HG02884 (cell line): Measurements from ENCODE around the gene ALG9.
"Not testable (repeated sequence)": the region's sequence is repeated elsewhere in the genome, so short reads cannot be mapped to it uniquely, and the experiment has no call there.

ENCODE experiments used
- ATAC-seq: cut with Tn5 transposase; IDR thresholded peaks from one replicate; pipeline ENCODE4 v1.9.1; 2021; ENCODE audit warnings: mild to moderate bottlenecking, moderate library complexity; ENCODE audit not compliant: unreplicated experiment

Gene ALG9

DNA sequence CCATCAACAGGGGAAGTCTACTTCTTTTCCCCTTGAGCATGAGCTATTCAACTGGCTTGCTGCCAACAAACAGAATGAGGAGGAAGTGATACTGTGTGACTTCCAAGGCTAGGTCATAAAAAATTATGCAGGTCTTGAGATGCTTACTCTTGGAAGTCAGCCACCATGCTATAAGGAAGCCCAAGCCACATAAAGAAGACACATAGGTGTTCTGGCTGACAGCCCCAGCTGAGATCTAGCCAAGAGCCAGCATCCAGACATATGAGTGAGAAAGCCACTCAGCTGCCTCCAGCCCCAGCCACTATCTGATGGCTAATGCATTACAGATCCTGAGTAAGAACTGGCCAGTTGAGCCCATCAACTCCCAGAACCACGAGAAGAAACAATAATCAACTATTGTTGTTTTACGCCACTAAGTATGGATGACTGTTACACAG is 74.2 kb downstream of the ALG9 start:
- ATAC-seq = no peak

DNA sequence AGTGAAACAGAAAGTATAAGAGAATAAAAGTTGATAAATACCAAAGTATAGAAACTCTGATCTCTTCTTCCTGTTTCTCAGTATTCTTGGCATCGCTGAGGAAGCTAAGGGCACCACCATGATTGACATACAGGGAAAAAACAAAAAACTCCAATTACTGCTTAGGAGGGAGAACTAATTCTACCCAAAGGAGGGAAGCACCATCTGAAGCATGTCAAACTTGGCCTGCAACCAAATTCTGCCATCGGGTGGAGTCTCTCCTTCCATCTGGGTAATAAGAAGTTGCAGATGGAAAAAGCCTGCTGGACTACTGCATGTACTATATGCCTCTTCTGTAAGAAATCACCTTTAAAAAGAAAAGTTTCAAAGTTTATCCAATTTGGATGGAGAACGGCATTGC is 74.7 kb downstream of the ALG9 start:
- ATAC-seq = no peak

DNA sequence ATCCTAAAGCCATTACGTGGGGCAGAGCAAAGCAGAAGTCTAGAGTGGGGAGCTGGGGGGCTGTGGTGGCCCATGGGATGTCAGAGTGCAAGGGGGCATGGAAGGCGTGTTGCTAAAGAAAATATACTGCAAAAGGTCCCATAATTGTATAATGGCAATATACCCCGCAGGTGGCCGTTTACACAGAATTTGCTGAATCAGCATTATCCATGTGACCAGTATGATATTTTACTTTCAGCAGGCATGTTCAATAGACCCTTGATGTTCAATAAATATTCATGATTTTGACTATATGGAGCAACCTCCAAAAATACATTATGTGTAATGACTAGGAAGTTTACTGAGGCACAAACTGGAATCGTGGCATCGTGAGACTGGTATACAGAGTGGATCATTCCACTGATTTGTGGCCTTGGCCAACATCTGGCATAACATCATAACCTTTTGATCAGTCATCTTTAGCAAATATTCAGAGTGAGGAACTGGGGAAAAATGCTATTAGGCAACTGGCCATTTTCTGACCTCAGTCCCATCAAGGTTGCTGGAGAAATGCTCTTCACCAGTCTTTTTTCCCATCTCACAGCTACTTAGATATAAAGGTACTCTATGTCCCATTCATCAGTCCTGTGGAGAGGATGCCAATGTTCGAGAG is 75.9 kb downstream of the ALG9 start:
- ATAC-seq = no peak

DNA sequence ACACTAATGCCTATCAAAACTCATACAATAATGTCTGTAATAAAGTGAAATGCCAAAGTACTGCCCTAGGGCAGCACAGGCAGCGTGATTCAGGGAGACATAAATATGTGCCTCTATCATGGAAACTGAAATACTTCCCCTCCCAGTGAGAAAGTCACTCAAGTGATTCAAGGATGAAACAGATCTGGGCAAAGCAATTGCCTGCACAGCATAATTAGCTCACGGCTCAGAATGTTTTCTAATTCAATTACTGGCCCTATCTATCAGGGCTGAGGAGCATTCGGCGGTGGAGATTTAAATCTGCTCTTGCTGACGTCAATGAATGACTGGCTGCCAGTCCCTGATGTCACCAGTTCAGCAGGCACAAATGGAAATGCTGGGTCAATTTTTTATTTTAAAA is 77.5 kb downstream of the ALG9 start:
- no peak for ATAC-seq

DNA sequence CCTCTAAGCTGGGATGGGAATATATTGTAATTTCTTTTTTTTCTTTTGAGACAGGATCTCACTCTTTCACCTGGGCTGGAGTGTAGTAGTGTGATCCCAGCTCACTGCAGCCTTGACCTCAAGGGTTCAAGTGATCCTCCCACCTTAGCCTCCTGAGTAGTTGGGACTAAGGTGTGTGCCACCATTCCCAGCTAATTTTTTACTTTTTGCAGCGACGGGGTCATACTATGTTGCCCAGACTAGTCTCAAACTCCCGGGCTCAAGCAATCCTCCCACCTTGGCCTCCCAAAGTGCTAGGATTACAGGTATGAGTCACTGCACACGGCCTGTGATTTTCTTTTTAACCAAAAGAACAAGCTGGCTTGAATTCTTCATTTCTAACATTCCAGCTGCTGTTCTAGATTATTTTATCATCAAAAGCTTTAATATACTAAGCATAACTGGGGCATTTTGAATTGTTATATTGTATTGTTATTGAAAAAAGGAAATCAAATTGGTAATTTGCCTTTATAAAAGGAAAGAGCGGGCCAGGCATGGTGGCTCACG is 78.4 kb downstream of the ALG9 start:
- ATAC-seq = no peak

DNA sequence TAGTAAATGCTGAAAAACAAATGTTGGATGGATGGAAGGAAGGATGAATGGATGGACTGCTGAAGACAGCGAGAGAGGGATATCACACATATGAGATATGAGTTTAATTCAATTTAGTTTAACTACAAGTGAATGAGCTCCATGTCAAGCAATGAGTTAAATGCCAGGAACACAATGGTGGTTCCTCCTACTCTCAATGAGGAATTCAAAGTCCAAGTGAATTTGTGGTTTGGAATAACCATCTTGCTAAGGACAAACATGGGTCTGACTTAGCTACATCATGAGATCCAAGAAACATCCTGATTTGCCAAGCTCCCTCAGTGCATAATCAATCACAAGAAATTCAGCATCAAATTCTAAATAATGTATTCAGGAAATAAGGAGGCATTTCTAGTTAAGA is 79.1 kb downstream of the ALG9 start:
- ATAC-seq = no peak

DNA sequence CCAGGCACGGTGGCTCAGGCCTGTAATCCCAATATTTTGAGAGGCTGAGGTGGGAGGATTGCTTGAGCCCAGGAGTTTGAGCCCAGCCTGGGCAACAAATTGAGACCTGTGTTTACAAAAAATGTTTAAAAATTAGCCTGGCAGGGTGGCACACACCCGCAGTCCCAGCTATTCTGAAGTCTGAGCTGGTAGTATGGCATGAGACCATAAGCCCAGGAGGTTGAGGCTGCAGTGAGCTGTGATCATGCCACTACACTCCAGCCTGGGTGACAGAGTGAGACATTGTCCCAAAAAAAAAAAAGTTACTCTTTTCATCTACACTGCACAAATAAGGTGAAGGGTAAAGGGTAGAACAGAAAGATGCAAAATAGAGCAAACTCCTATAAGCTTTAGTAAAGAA is 82.9 kb downstream of the ALG9 start:
- ATAC-seq = no peak

DNA sequence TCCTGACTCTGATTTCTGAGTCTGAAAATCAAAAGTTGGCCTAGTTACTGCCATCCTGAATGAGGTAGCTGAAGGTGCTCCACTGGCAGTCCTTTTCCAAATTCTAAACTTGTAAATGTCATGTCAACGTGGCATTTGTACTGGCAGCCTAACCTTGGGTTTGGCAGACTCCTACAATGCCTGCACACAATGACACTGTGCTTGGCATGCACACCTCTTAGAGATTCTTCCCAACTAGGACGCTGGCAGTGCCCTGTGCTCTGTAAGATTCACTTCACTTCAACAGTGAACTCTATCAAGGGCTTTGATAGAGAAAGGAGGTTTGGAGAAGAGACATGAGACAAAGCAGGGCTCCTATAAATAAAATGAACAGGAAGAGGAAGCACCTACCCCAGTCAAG is 83.3 kb downstream of the ALG9 start:
- ATAC-seq = no peak

DNA sequence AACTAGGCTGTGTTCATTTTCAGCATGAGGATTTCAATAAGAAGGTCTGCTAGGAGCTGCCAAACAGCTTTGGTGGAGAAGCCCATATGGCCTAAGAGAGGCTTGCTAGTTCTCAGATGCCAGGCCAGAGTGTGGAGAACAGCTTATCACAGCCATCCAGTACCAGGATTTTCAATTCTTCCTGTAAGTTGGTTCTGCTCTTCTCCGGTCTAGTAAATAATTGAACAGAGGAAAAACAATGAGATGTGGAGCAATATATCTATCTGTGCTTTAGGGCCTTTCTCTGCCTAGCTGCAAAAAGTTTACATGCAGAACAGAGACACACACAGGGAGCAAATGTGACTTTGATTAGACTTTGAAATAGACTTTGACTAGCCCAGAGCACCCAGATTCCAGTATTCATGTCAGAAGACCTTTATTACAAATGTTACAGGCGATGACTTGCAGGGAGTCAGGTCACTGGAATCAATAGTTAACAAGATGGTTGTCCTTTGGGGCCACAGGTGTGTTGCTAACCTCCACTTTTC is 85.4 kb downstream of the ALG9 start:
- no peak for ATAC-seq

DNA sequence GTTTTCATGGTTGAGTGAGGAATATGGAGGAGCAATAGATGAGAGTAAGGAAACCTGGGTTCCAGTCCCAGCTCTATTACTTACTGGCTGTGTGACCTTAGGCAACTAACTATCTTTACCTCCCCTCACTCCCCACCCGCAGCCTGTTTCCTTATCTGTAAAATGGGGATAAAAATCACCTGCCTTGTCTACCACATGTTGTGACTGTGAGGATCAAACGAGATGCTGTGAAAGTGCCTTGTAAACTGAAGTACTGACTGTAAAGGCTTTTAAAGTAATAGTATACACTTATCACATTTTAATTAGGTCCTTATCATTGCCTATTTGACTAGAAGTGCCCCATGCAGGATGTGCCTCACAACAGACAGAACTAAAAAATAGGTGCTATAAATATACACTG is 86.3 kb downstream of the ALG9 start:
- ATAC-seq = no peak

DNA sequence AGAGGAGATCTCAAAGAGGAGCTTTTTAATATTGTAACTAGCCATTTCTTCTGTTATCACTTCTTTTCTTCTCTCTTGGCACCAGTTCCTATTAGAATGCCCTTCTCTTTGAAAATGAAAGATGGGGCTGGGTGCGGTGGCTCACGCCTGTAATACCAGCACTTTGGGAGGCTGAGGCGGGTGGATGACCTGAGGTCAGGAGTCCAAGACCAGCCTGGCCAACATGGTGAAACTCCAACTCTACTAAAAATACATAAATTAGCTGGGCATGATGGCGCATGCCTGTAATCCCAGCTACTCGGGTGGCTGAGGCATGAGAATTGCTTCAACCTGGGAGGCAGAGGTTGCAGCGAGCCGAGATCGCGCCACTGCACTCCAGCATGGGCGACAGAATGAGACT is 87.1 kb downstream of the ALG9 start:
- ATAC-seq = not testable (repeated sequence)

DNA sequence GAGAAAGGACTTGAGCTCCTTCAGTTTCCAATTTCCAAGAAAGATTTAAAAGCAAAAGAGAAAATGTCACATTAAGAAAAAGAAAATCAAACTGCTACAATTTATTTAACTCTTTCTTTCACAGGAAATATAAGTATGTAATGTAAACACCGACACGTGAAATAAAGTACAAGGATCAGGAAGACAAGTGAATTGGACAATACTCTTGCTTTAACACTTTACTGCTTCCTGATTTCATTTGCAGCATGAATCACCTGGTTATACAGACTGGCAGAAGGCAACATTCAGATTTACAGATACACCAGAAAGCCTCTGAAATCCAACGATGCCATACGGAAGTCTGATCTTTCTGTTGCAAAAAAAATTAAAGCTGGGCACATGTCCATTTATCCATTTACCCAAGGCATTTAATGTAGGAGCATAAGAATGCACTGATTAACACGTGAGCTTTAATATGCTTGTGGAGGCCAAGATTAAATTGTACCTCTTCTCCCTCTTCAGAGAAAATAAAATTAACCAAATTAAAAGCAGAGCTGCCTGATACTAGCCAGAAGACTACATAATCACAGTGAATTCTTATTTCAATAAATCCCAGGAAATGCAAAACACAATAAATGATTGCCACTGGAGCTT is 89.2 kb downstream of the ALG9 start:
- ATAC-seq = no peak

DNA sequence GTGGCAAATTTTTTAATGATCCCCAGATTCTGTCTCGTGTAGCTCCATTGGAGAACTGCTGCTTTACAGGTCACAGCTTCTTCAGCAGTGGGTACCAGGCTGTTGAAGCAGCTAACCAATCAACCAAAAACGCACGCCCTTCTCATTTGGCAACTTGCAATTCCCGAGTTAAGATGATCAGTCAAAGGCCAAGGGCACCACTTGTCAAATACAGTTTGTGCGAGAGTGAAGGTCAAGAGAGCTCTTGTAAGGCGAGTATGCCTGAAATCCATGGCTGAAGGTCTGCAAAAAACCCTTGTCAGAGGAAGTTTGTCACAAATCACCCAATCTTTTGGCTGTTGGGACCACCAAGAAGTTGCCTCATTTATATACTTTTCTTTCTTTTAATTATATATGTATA is 92.3 kb downstream of the ALG9 start:
- no peak for ATAC-seq

DNA sequence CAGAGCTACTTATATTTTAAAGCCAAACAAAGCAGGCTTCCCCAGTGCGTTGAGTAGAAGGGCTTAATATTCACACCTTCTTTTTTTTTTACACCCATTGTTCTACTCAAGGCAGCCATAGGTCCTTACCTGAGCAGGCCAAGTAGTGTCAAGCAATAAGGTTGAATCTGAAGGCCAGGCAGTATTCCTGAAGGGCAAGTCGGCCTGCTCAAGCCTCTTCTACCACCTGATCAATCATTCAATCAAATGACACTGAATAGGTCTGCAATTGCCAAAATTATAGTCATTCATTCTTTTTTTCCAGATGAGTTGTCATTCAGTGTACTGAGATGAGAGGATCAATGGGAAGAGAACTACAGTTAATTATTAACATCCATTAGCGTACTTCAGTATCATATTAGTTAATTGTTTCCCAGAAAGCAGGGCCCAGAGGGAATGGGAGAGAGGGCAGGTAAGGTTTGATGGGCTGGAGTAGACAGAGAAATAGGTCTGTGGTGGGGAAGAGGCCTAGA is 93.3 kb downstream of the ALG9 start:
- no peak for ATAC-seq

DNA sequence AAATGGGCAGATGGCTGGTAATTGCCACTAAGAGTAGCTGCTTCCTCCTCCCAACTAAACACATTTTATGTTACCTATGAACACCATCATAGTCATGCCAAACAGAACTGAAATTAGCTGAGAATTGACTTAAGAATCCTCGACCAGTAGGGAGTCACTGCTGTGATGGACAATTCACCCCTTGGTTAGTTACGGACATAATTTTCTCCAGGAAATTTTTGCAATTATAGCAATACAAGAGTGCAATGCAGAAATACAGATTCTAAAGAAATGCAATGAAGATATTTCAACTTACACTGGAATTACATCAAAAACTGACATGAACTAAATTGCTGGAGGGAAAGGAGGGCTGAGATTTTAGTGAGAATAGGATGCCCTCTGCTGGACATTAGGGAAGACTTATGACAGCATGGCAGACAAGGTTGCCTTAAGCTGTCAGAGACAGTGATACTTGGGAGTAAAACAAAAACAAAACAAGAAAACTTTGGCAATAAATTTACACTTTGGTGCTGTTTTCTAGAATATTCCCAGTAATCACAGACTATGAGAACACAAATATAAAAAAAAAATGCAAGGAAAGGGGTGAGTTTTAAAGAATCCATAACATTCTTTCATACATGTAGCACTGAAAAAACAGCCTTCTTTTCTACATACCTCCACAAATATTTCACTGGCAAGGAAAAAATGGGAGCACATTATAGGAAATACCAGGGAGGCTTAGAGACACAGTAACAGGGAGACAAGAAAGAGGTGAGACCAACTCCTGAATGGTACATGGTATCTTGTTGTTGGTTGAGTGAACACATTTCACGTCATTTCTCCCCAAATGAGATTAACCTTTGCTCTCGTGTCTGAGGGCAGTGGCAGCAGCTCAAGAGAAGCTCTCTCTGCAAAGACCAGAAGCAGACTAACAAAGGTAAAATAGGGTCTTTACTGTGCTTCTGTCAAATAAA is 94.0 kb downstream of the ALG9 start:
- ATAC-seq = no peak

DNA sequence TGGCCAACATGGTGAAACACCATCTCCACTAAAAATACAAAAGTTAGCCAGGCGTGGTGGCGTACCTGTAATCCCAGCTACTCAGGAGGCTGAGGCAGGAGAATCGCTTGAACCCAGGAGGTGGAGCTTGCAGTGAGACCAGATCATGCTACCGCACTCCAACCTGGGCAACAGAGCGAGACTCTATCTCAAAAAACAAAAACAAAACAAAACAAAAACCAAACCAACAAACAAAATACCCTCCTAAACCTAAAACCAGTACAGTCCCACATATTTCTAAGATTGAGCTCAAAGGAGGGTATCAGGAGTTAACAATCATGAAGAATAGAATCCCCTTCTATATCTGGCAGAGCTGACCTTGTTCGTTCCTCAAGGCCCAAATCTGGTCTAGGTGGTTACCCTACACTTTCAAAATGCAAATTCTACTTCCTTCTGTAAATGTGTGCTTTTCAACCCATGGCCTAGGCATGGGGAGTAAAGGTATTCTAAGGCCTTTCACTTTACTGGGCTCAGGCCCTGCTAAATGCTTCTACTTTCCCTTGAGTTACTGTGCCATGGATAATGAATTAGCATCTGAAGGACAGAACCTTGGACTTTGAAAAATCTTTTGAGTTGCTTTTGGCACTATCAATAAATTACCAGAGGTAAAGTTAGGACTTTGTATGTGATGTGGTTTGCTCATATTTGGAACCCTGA is 94.8 kb downstream of the ALG9 start:
- ATAC-seq = peak; percentile 96

DNA sequence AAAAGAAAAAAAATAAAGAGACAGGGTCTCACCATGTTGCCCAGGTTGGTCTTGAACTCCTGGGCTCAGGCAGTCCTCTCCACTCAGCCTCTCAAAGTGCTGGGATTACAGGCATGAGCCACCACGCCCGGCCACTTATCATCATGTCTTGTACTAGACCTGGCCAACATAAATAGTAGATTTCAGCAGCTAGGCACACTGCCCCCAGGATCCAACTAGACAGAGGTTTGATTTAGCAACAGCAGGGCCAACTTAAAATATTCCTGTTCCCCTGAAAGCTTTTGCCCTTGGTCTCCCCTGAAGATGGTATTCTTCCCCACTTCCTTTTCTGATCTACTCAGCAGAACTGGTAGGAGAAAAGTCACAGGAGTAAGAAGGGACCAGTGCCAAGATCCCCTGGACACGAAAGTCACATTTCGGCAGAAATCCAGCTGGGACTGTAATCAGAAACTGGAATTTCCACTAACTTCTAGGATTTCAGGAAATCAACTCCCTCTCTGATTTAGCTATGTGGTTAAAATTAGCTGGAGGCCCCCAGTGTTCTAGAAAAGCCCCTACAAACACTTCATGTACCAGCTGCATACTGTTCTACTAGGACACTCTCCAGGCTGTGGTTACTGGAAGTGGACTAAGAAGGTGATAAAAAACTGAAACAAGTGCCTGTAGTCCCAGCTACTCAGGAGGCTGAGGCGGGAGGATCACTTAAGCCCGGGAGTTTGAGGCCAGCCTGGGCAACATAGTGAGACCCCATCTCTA is 96.2 kb downstream of the ALG9 start:
- no peak for ATAC-seq

DNA sequence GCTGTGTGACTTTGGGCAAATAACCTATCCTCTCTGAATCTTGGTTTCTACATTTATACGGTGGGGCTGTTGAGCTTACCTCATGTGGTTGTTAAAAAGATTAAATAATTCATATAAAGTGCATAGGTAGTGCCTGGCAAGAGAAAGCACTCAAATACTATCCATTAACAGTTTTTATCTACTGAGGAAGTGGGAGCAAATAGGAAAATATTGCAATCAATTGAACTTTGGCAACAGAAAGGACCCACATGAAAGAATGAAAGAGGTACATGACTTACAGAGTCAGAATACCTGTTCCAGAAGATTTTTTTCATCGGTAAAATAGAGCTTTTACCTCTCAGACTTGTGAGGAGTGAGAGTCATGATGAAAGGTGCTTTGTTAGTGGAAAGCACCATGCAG is 98.8 kb downstream of the ALG9 start:
- ATAC-seq = no peak

DNA sequence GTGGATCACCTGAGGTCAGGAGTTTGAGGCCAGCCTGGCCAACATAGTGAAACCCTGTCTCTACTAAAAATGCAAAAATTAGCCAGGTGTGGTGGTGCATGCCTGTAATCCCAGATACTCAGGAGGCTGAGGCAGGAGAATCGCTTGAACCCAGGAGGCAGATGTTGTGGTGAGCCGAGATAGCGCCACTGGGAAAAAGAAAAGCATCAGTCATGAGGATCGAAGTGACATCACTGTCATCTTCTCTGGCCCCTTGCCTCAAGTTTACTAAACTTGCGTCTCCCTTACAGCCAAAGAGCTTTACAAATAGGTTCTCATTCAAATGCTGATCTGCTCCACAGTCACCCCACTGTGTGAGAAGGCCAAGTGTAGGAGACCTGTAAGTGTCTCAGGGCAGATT is 100.2 kb downstream of the ALG9 start:
- ATAC-seq = not testable (repeated sequence)
